H1 (cell line): ENCODE results near the gene DAPK2. TPM values are rescaled to one million over a fixed set of nuclear protein-coding genes. Genes with fewer than 3 reads are reported as not detected.

Experiments used
- SIN3A ChIP-seq, 2 experiments: IDR thresholded peaks in 1 of 2; conservative IDR thresholded peaks in 1 of 2; 2 replicates each; pipeline ENCODE4 v1.6.1; 2011 to 2012; ENCODE audit warnings: low read length in 2 of 2, improper control_type of control experiment in 1 of 2, low read depth in 1 of 2, mild to moderate bottlenecking in 1 of 2
- polyA plus RNA-seq, 7 experiments: library from polyadenylated mRNA; depleted of rRNA in 3 of 7; stranded (reverse) in 5 of 7; unstranded in 2 of 7; fragments of >200 nt in 5 of 7; fragments of 200-250 nt in 2 of 7; gene quantifications; 1 replicate in 5 of 7; 2 replicates in 1 of 7; 4 replicates in 1 of 7; pipeline versions ENCODE4 v1.2.1 to v1.2.3, GENCODE V29; 2011 to 2013; ENCODE audit warnings: missing spikeins in 2 of 7, mixed read lengths in 2 of 7
- total RNA-seq: library from RNA; stranded (reverse); fragmentation: NEBNext Ultra II Directional; extraction: Animal tissue kit (Norgen Biotek cat#: 25700); gene quantifications from 2 replicates; pipeline ENCODE4 v1.2.1, GENCODE V29; 2021

Gene DAPK2
- total and polyA plus RNA-seq, 2 of the 8 experiments (the other 6 are each of a cell fraction or from before 2014, with no cell fraction given) = 1.8 to 2.9 TPM

- no peak for TF ChIP-seq SIN3A (conservative IDR thresholded peaks at IDR 0.05 in 1 of 2, IDR thresholded peaks at IDR 0.05 in 1 of 2; ENCODE audit: low read depth in 1 of 2, low read length in 2 of 2)
- TF ChIP-seq, all 59 proteins: peak for 0
Observed at GRCh38 chr15:63877713-63878271, 168.5 kb downstream of the DAPK2 start (continued).
